GM20000 (cell line): ENCODE data around the gene CD28.

Experiments used
- DNase-seq: peaks from one replicate; pipeline ENCODE4 v3.0.0; 2012; ENCODE audit warnings: low spot score
- CTCF ChIP-seq: IDR thresholded peaks from 2 replicates; pipeline ENCODE4 v1.5.1; 2012; ENCODE audit warnings: mild to moderate bottlenecking, control low read depth; ENCODE audit errors: extremely low read depth, missing control alignments

The CD28 gene

GRCh38 chr2:203734276-203734983 is 28.0 kb downstream of the CD28 start:
- TF ChIP-seq CTCF = no peak
- DNase-seq = no peak

- peak; percentile 32 for DNase-seq
- no peak for TF ChIP-seq CTCF
These were observed 30.9 kb downstream of the CD28 start for GRCh38 chr2:203737360-203737759.

- DNase-seq = no peak
- TF ChIP-seq CTCF = no peak
These were observed 32.9 kb downstream of the CD28 start for GRCh38 chr2:203739351-203739750.

- DNase-seq = no peak
- TF ChIP-seq CTCF = no peak
These were observed 34.4 kb downstream of the CD28 start for GRCh38 chr2:203740871-203741281.

- no peak for DNase-seq
- no peak for TF ChIP-seq CTCF
These were observed 35.1 kb downstream of the CD28 start for GRCh38 chr2:203741566-203741965.

GRCh38 chr2:203743441-203743981 is 37.1 kb downstream of the CD28 start:
- no peak for DNase-seq

GRCh38 chr2:203744091-203744490 is 37.7 kb downstream of the CD28 start:
- no peak for TF ChIP-seq CTCF
- no peak for DNase-seq

More at GRCh38 chr2:203743441-203743981, 37.1 kb downstream of the CD28 start:
- TF ChIP-seq CTCF = no peak
